ENCODE measurements around the gene COL11A1.

DNA sequence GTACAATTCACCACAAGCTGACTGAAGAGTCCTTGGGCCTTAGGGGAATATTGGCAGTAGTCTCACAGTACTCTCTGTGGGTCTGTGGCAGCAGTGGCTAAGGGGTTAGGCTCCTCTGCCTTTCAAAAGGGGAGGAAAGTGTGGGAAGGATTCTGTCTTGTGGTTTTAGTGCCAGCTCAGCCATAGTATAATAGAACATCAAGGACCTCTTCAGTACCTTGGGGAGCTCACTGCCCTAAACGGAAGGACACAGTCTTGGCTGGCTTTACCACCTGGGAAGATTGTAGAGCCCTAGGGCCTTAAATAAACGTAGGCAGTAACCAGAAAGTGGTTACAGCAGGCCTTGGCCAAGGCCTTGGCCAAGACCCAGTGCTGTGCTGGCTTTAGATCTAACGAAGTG is 265.7 kb downstream of the COL11A1 start:
- TF ChIP-seq, protein P1, sequence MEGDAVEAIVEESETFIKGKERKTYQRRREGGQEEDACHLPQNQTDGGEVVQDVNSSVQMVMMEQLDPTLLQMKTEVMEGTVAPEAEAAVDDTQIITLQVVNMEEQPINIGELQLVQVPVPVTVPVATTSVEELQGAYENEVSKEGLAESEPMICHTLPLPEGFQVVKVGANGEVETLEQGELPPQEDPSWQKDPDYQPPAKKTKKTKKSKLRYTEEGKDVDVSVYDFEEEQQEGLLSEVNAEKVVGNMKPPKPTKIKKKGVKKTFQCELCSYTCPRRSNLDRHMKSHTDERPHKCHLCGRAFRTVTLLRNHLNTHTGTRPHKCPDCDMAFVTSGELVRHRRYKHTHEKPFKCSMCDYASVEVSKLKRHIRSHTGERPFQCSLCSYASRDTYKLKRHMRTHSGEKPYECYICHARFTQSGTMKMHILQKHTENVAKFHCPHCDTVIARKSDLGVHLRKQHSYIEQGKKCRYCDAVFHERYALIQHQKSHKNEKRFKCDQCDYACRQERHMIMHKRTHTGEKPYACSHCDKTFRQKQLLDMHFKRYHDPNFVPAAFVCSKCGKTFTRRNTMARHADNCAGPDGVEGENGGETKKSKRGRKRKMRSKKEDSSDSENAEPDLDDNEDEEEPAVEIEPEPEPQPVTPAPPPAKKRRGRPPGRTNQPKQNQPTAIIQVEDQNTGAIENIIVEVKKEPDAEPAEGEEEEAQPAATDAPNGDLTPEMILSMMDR (IDR thresholded peaks at IDR 0.05; ENCODE audit: low read depth, low read length): no peak
- TF ChIP-seq EZH2phosphoT487 (IDR thresholded peaks at IDR 0.05; ENCODE audit: low read depth): no peak
